ENCODE results near the gene LRRC52. TPM values are rescaled to one million over a fixed set of nuclear protein-coding genes. Genes with fewer than 3 reads are reported as not detected.
"Not testable (repeated sequence)": the region's sequence is repeated elsewhere in the genome, so short reads cannot be mapped to it uniquely, and the experiment has no call there.

The LRRC52 gene
- total RNA-seq, 2 donors from 2014 or later = not detected

DNA sequence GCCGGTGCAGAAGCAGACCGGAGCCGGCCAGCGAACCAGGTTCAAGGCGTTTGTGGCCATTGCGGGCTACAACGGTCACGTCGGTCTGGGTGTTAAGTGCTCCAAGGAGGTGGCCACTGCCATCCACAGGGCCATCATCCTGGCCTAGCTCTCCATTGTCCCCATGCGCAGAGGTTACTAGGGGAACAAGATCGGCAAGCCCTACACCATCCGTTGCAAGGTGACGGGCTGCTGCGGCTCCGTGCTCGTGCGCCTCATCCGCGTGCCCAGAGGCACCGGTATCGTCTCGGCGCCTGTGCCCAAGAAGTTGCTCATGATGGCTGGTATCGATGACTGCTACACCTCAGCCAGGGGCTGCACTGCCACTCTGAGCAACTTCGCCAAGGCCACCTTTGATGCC, 38.1 kb downstream of the LRRC52 start:
- no peaks in the 10 kb centered on the region for H3K4me1 ChIP-seq
- intact Hi-C loops (cut with DNase I) = no loop called here
- H3K27ac ChIP-seq = no peak overlapping the region
- 97 to 100% methylated on average over 9 to 24 of the region's 25 CpGs for WGBS, 2 donors
- no peaks in the 10 kb centered on the region for H3K27me3 ChIP-seq
- H3K9me3 ChIP-seq = no peaks in the 10 kb centered on the region
- DNase-seq (no peak), ATAC-seq (no peak)
- TF ChIP-seq, protein P1, sequence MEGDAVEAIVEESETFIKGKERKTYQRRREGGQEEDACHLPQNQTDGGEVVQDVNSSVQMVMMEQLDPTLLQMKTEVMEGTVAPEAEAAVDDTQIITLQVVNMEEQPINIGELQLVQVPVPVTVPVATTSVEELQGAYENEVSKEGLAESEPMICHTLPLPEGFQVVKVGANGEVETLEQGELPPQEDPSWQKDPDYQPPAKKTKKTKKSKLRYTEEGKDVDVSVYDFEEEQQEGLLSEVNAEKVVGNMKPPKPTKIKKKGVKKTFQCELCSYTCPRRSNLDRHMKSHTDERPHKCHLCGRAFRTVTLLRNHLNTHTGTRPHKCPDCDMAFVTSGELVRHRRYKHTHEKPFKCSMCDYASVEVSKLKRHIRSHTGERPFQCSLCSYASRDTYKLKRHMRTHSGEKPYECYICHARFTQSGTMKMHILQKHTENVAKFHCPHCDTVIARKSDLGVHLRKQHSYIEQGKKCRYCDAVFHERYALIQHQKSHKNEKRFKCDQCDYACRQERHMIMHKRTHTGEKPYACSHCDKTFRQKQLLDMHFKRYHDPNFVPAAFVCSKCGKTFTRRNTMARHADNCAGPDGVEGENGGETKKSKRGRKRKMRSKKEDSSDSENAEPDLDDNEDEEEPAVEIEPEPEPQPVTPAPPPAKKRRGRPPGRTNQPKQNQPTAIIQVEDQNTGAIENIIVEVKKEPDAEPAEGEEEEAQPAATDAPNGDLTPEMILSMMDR (IDR thresholded peaks at IDR 0.05) = no peak
- TF ChIP-seq POLR2A (IDR thresholded peaks at IDR 0.05) = no peak
- no peaks in the 10 kb centered on the region for H3K36me3 ChIP-seq (replicated peaks in 1 of 2; ENCODE audit: insufficient read depth in 1 of 2, low read depth in 2 of 2)
- no peak overlapping the region for H3K4me3 ChIP-seq

DNA sequence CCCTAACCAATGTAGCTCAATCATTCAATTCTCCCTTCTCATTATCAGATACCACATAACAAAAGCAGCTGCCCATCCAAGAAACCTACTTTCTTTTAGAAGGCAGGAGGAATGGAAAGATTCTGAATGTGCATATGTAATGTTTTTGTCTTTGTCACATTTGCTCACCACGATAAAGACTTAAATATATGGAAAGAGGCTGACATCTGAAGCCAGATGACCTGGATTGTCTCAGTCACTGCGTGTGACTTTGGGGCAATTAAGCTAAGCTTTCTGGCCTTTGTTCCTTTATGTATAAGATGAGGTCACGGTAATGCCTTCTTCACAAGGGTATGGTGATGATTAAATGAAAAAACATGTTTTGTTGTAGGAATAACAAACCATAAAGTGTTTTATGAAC, 42.6 kb downstream of the LRRC52 start:
- no peaks in the 10 kb centered on the region for H3K9me3 ChIP-seq
- H3K36me3 ChIP-seq (replicated peaks in 1 of 2; ENCODE audit: insufficient read depth in 1 of 2, low read depth in 2 of 2) = no peaks in the 10 kb centered on the region
- H3K27ac ChIP-seq = no peak overlapping the region
- ATAC-seq = no peak
- H3K4me3 ChIP-seq = no peak overlapping the region
- intact Hi-C loops (cut with DNase I) = loop anchor here (5.0 kb wide), 1 partner anchor 184 kb away; no protein-coding TSS in a partner anchor
- WGBS, 2 donors = 72 to 79% methylated on average over 3 of the region's 3 CpGs
- DNase-seq = no peak
- H3K4me1 ChIP-seq = no peaks in the 10 kb centered on the region
- TF ChIP-seq POLR2A (IDR thresholded peaks at IDR 0.05) = no peak
- no peaks in the 10 kb centered on the region for H3K27me3 ChIP-seq

DNA sequence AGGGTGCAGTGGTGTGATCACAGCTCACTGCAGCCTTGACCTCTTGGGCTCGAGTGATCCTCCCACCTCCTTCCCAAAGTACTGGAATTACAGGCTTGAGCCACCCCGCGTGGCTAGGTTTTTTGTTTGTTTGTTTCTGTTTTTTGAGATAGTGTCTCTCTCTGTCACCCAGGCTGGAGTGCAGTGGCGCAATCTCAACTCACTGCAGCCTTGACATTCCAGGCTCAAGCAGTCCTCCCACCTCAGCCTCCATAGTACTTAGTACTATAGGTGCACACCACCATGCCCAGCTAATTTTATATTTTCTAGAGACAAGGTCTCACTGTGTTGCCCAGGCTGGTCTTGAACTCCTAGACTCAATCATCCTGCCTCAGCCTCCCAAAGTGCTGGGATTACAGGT, 47.6 kb downstream of the LRRC52 start:
- intact Hi-C loops (cut with DNase I) = loop anchor here (5.0 kb wide), 1 partner anchor 199 kb away; no protein-coding TSS in a partner anchor

DNA sequence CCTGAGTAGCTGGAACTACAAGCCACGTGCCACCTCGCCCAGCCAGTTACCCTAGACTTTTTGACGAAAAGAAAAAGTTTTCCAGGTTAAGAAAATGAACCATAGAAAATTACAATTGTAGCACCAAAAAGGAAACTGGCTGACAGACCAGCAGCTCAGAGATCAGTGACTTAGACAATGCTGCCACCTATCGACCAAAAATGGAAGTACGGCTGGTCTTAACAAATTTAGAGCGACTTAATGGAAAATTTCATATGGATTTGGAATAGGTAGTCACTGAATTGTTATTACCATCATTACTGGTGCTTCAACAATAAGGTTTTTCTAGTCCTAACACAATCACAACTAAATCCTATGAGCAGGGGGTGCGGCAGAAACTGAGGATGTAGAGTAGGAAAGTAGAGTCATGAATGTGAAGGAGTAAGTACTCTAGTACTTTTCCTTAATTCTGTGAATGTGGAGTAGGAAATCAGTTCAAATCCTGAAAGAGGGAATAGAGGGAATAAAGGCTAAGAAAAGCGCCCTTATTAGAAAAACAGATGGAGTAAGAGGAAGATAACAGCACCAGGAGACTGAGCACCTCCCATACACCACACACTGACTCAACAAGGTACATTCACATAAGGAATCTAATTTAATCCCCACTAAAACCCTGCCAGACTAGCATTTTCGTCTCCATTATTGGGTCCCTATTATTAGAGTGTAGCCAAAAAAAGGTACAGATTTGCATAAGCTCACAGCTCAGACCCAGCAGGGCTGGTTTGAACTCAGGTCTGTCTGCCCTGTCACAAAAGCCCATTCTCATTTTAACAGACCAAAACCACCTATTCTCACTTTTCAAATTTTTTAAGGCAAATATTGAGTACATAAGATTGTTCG, 49.4 kb downstream of the LRRC52 start:
- no peaks in the 10 kb centered on the region for H3K27me3 ChIP-seq
- H3K4me1 ChIP-seq = peaks cover 6% of the 10 kb centered on the region
- no peak overlapping the region for H3K4me3 ChIP-seq
- H3K36me3 ChIP-seq (replicated peaks in 1 of 2; ENCODE audit: insufficient read depth in 1 of 2, low read depth in 2 of 2) = no peaks in the 10 kb centered on the region
- peak; percentile 80 to 89 (median 86) for DNase-seq
- H3K27ac ChIP-seq = no peak overlapping the region
- TF ChIP-seq, protein P1 (IDR thresholded peaks at IDR 0.05) = peak; percentile 88 to 97 (median 95)
- no peak for TF ChIP-seq POLR2A (IDR thresholded peaks at IDR 0.05)
- WGBS, 2 donors = 0 to 1% methylated on average over 9 to 10 of the region's 10 CpGs
- no peaks in the 10 kb centered on the region for H3K9me3 ChIP-seq
- intact Hi-C loops (cut with DNase I) = loop anchor here (5.0 kb wide), 1 partner anchor 201 kb away; no protein-coding TSS in a partner anchor
- peak; percentile 69 for ATAC-seq

More for the DNA sequence above, 47.6 kb downstream of the LRRC52 start:
- H3K27me3 ChIP-seq; H3K4me1 ChIP-seq; H3K27ac ChIP-seq; H3K4me3 ChIP-seq; H3K36me3 ChIP-seq (replicated peaks in 1 of 2; ENCODE audit: insufficient read depth in 1 of 2, low read depth in 2 of 2); H3K9me3 ChIP-seq; DNase-seq; ATAC-seq: not testable (repeated sequence)
- WGBS, 2 donors = 62 to 67% methylated on average over 4 of the region's 4 CpGs

DNA sequence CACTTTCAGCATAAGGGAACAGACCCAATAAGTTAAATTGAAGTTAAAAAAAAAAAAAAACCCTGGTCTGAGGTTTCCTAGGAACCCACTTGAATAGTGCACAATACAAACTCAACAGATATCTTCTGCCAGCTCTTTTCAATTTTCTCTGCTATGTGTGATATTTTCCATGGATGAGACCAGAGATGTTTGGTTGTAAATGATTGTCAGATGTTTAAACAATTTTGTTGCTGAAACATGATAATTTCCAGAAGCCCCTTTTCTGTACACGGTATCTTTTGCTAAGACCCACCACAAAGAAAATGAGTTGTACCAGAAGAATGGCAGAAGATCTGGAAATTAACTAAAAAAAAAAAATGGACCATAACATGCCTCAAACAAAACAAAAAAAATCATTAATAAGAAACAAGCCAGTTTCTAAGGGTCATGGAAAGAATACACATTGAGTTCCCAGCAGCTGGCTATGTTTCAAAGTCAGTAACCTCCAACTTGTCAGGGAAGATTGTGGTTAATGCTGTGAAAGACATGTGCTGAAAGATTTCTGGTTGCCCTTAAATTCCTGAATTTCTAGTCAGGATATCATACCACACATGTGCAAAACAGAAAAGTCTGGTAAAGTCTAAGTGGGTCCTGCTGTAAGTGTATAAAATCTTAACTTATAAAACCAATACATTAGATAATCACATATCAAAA, 51.6 kb downstream of the LRRC52 start:
- no peak for ATAC-seq
- Histone ChIP-seq H3K9me3 (no peaks in the 10 kb centered on the region), H3K4me3 (no peak overlapping the region), H3K36me3 (replicated peaks in 1 of 2; ENCODE audit: insufficient read depth in 1 of 2, low read depth in 2 of 2) (no peaks in the 10 kb centered on the region), H3K4me1 (peaks cover 13% of the 10 kb centered on the region), H3K27me3 (no peaks in the 10 kb centered on the region), H3K27ac (no peak overlapping the region)
- WGBS, 2 donors = 48 to 58% methylated on average over 1 of the region's 1 CpG
- intact Hi-C loops (cut with DNase I) = no loop called here
- no peak for DNase-seq
- TF ChIP-seq POLR2A (IDR thresholded peaks at IDR 0.05) = no peak
- TF ChIP-seq, protein P1 (IDR thresholded peaks at IDR 0.05) = no peak

Measured in body of pancreas (tissue), 4 donors.